Fibroblast of peridontal ligament (primary cell): ENCODE measurements around the gene HJURP.
"Not testable (repeated sequence)": the region's sequence is repeated elsewhere in the genome, so short reads cannot be mapped to it uniquely, and the experiment has no call there.

Experiments used
- DNase-seq: peaks from one replicate; pipeline ENCODE4 v3.0.0-alpha.2; 2010; ENCODE audit errors: extremely low read depth

Gene HJURP

GRCh38 chr2:233854241-233854981 is at the start of gene HJURP:
TSS of gene HJURP (minus strand) at chr2:233854535. CDS start at chr2:233854500, 35 bp downstream.
- peak; percentile 94 for DNase-seq

GRCh38 chr2:233901884-233902283 is 47.5 kb upstream of the HJURP start:
- no peak for DNase-seq

GRCh38 chr2:233901367-233901766 is 47.0 kb upstream of the HJURP start:
- DNase-seq = no peak

GRCh38 chr2:233896253-233896652 is 41.9 kb upstream of the HJURP start:
- not testable (repeated sequence) for DNase-seq

GRCh38 chr2:233892793-233893192 is 38.5 kb upstream of the HJURP start:
- no peak for DNase-seq

GRCh38 chr2:233882353-233882752 is 28.0 kb upstream of the HJURP start:
- DNase-seq = peak; percentile 2

- not testable (repeated sequence) for DNase-seq
Observed at GRCh38 chr2:233872125-233872524, 17.8 kb upstream of the HJURP start.

GRCh38 chr2:233871432-233871831 is 17.1 kb upstream of the HJURP start:
- no peak for DNase-seq

GRCh38 chr2:233867993-233868532 is 13.7 kb upstream of the HJURP start, which contains the start of gene MSL3B:
TSS of gene MSL3B (minus strand) at chr2:233868386.
- DNase-seq = peak; percentile 52

- DNase-seq = no peak
Observed at GRCh38 chr2:233866479-233866878, 12.1 kb upstream of the HJURP start.

- DNase-seq = no peak
Observed at GRCh38 chr2:233865838-233866237, 11.5 kb upstream of the HJURP start.

GRCh38 chr2:233862261-233862768 is 8.0 kb upstream of the HJURP start:
- no peak for DNase-seq

- DNase-seq = no peak
Observed at GRCh38 chr2:233858331-233858730, 4.0 kb upstream of the HJURP start.

- DNase-seq = no peak
Observed at GRCh38 chr2:233857511-233858141, 3.3 kb upstream of the HJURP start.

GRCh38 chr2:233856184-233856583 is 1.8 kb upstream of the HJURP start:
- no peak for DNase-seq

- no peak for DNase-seq
Observed at GRCh38 chr2:233855345-233855744, 1.0 kb upstream of the HJURP start.

- no peak for DNase-seq
Observed at GRCh38 chr2:233853883-233854240, 473 bp downstream of the HJURP start.

GRCh38 chr2:233853353-233853752 is 982 bp downstream of the HJURP start:
- no peak for DNase-seq

- DNase-seq = no peak
Observed at GRCh38 chr2:233852056-233852455, 2.3 kb downstream of the HJURP start.

GRCh38 chr2:233851169-233851568 is 3.2 kb downstream of the HJURP start:
- no peak for DNase-seq

- DNase-seq = no peak
Observed at GRCh38 chr2:233850745-233851144, 3.6 kb downstream of the HJURP start.

GRCh38 chr2:233849607-233850271 is 4.6 kb downstream of the HJURP start:
- no peak for DNase-seq
